Ammon's horn (tissue), 1 donor: ENCODE measurements around the gene NR1D1.

ENCODE experiments used
- DNase-seq: peaks from one replicate; pipeline ENCODE4 v3.0.0-alpha.2; 2016; ENCODE audit warnings: low spot score

The NR1D1 gene

GRCh38 chr17:40062329-40063186, 37.8 kb downstream of the NR1D1 start, which contains the start of gene THRA:
THRA (plus strand) TSS chr17:40062965; CDS start chr17:40074489, 11,524 bp downstream.
- DNase-seq = peak; percentile 87

DNA sequence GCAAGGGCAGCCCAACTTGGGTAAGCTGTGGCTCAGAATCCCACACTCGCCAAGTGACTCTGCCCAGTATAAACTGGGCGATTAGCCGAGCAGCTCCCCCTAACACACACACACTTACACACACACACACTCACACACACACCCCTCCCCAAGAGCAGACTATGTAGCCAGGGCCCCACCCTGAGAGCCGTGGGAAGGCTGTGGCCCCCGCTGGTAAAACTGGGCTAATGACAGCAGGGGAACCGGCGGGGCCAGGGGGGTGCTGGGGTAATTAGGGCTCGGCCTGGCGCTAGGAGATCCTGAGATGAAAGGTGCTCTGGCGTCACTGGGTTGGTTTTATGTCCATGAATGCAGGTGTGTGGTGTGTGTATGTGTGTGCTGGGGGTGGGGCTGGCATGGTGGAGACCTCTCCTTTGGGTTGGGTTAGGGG, 38.8 kb downstream of the NR1D1 start:
- DNase-seq = no peak

- DNase-seq = no peak
Observed at GRCh38 chr17:40060887-40061608, 39.3 kb downstream of the NR1D1 start.

DNA sequence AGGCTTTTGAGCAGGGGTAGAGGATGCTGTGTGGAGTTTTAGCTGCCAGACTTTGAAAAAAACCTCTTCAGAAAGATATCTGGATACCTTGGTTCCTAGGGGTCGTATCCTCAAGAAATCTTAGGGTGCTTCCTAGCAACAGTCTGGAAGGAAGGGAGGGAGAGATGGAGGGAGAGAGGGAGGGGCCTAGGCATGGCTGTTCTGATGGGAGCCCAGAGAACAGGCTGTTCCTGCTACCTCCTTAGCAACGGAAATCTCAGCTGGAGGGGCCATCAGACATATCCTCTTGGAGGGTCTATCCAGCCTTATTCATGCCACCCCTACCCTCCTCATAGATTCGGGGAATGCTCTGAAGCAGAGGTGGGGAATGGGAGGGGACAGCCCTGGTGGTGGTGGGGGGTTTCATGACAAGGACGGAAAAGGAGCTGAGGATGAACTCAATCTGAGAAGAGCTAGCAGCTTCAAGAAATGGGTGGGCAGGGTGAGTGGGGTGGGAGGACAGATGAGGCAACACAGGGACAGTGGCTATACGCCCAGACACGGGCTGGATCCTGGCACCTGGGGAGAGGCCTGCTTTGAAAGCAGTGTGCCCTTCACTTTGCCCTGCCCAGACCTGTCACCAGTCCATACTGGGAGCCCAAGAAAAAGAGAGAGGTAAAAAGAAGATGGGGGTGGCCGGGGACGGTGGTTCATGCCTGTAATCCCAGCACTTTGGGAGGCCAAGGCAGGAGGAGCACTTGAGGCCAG, 40.5 kb downstream of the NR1D1 start:
- peak; percentile 39 for DNase-seq

DNA sequence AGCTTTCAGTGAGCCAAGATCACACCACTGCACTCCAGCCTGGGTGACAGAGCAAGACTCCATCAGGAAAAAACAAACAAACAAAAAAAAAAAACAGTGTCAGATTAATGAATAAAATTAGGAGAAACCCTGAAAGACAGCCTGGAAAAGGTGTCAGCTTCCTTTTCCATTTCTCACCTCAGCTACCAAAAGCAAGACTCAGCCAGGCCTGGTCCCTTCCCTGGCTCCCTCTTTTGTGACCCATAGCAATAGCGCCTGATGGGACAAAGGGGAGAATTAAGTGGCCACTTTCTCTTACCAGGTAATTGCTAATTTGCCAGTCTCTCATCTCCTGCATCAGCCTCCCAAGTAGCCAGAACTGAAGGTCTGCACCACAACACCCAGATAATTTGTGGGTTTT, 41.5 kb downstream of the NR1D1 start:
- no peak for DNase-seq

- DNase-seq = no peak
Observed at GRCh38 chr17:40058186-40058784, 42.1 kb downstream of the NR1D1 start.

DNA sequence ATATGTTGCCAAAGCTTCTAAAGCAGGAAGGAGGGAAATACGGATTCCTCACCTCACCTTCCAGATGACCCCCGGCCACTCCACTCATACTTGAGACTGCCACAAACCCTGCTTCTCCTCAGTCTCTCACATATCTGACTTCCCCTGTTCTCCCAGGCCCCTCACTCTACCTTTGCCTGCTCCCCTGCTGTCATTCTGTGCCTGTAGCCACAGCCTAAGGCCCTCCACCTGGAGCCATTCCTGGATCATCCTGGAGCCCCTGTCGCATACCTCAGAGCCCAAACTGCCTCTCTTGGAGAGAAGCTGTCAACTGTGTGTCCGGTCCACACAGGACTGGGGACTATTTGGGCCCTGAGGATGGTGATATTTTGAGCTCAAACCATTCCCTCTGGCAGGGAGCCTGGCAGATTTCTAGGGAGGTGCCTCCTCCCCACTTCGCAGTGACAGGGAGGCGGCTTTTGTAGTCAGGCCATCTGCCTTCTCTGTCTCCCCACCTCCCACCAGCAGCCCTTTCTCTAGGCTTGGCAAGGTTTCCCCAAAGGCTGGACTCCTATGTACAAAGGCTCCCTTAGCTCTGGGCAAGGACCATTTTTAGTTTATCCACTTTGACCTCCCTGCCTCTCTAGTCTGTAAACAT, 43.9 kb downstream of the NR1D1 start:
- DNase-seq = peak; percentile 56
